GM19463 (cell line): Measurements from ENCODE around the gene NADK2.

Experiments
- ATAC-seq: cut with Tn5 transposase; IDR thresholded peaks from one replicate; pipeline ENCODE4 v1.9.1; 2021; ENCODE audit warnings: mild to moderate bottlenecking, moderate library complexity; ENCODE audit not compliant: unreplicated experiment

NADK2 gene

GRCh38 chr5:36164461-36164860, 77.3 kb downstream of the NADK2 start:
- no peak for ATAC-seq

- ATAC-seq: no peak
Measured at GRCh38 chr5:36162810-36163486, 78.8 kb downstream of the NADK2 start.

GRCh38 chr5:36161361-36161760, 80.4 kb downstream of the NADK2 start:
- ATAC-seq: no peak

- ATAC-seq: no peak
Measured at GRCh38 chr5:36160617-36161016, 81.1 kb downstream of the NADK2 start.

GRCh38 chr5:36158144-36158543, 83.6 kb downstream of the NADK2 start:
- ATAC-seq: no peak

- ATAC-seq: no peak
Measured at GRCh38 chr5:36156619-36157018, 85.1 kb downstream of the NADK2 start.

GRCh38 chr5:36156121-36156601, 85.6 kb downstream of the NADK2 start:
- ATAC-seq: no peak

GRCh38 chr5:36155291-36155690, 86.4 kb downstream of the NADK2 start:
- no peak for ATAC-seq

GRCh38 chr5:36153726-36154125, 88.0 kb downstream of the NADK2 start:
- ATAC-seq: no peak

- no peak for ATAC-seq
Measured at GRCh38 chr5:36153298-36153677, 88.4 kb downstream of the NADK2 start.

GRCh38 chr5:36152324-36153297, 89.1 kb downstream of the NADK2 start:
- no peak for ATAC-seq

- ATAC-seq: peak; percentile 98
Measured at GRCh38 chr5:36151434-36152323, 90.0 kb downstream of the NADK2 start, which contains the start of the genes LMBRD2 and SKP2. Gene LMBRD2, minus strand, starts transcription at chr5:36151887. Its CDS starts 8,538 bp downstream, at chr5:36143349. Gene SKP2, plus strand, starts transcription at chr5:36152111. Its CDS starts 152 bp downstream, at chr5:36152263.

- ATAC-seq: no peak
Measured at GRCh38 chr5:36150676-36151433, 90.9 kb downstream of the NADK2 start.

- no peak for ATAC-seq
Measured at GRCh38 chr5:36147681-36148080, 94.0 kb downstream of the NADK2 start.

- ATAC-seq: no peak
Measured at GRCh38 chr5:36146390-36146789, 95.3 kb downstream of the NADK2 start.

GRCh38 chr5:36145311-36145710, 96.4 kb downstream of the NADK2 start:
- ATAC-seq: no peak
